Skin of body (tissue), 2 donors: Measurements from ENCODE around the gene SLC25A34. TPM values are rescaled to one million over a fixed set of nuclear protein-coding genes. Genes with fewer than 3 reads are reported as not detected.

ENCODE experiments used
- DNase-seq: peaks from one replicate; lab custom pipeline; 2025; lab: John Stamatoyannopoulos, UW
- total RNA-seq: library from RNA; depleted of rRNA; stranded (reverse); fragments of >200 nt; gene quantifications from one replicate; pipeline ENCODE4 v1.2.3, GENCODE V29; 2014

SLC25A34 gene
- total RNA-seq, 1 donor from 2014 or later = 0.49 TPM

DNA sequence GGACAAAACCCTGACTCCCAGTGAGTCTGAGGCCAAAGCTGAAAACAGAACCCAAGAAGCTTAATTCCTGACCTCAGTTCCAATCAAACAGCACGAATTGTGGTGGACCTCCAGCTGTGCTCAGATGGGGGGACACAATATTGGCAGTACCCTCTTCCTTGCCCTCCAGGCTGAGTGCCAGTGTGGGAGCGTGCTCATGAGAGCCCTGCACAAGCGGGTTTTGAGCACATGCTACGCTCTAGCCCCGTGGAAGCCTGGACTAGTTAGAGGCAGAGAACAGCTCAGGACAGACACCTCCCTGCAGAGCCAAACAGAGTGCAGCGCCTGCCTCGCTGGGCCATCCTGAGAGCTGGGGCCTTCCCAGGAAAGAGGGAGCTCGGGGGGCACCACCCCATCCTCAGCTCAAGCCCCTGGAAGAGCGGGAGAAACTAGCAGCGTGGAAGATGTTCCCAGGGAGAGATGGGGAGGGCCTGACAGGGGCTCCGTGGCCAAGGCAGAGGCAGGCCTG, 2.8 kb upstream of the SLC25A34 start:
- no peak for DNase-seq

DNA sequence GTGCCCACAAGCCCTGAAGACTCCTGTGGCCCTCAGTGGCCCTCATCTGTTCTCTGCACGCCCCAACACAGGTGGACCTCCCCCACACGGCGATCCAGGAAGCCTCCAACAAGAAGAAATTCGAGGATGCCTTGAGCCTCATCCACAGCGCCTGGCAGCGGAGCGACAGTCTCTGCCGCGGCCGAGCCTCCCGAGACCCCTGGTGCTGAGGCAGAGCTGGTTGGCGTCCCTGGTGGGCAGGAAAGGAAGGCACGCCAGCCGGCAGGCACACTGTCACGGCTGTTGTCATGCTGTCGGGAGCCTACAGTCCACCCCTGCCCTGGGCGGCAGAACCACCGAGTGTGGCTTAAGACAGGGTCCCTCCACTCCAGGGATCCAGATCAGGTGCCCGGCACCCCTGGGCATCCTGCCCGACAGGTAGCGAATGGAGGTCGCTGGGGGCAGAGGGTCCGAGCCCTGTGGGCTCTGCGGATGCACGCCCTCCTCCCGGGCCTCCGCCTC, 2.3 kb upstream of the SLC25A34 start:
- DNase-seq = no peak

DNA sequence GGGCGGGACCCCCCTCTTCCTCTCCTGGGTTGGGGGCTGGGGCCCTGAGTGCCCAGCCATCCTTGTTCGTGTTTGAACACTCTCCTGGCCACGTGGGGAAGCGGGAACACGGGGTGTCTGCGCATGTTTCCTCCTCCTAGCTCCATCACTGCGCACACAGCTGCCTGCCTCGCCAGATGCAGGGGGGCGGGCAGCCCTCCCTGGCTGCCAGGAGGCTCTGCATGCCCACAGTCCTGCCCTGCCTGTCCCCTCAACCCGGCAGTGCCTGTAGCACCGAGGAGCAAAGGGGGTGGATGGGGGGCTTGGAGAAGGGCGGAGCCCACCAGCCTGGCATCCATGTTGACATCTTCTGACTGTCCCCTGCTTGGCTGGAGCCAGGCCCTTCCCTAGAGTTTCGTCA, 1.8 kb upstream of the SLC25A34 start:
- no peak for DNase-seq

DNA sequence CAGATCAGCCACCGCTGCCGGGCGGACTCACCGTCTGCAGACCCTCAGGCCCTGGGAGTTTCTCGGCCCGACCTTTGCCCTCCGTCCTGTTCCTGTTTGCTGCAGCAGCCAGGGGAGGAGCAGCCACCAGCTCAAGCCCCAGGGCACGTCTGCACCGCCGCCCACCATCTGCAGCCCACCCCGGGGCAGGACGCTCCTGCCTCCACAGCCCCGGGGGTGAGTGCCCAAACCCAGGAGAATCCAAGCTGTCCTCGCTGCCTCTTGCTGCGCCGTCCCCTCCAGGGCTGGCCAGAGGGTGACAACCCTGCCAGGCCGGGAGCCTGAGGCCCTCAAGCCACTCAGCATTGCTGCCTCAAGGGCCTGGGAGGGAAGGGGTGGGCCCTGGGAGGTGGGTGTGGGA, 1.2 kb upstream of the SLC25A34 start:
- no peak for DNase-seq

DNA sequence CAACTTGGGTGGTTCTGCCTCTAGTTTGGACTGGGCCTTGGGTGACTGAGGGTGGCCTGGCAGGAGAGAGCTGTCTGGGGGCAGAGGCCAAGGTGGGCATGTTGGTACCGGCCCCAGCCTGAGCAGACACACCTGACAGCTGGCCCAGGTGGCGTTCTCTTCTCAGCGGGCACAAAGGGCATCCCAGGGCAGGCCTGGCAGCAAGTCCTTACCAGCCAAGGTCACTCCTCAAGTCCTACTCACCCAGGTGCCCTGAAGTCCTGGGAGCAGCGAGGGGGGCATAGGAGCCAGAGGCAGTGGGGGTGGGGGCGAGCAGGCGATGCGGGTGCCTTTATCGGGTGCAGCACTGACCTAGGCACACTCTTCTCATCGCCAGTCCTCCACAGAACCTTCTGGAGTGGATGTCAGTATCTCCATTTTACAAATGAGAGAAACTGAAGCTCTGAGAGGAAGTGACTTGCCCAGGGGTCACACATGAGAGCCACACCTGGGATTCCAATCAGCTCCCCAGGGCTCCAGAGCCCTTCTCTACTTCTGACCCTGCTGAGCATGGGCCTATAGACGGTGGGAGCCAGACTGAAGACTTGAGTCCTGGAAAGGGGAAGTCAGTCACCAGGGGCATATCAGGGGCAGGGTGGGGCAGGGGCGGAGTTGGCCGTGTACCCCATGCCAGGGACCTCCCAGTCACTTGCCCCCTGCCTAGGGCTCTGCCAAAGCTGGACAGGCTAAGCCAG, 587 bp upstream of the SLC25A34 start:
- no peak for DNase-seq

DNA sequence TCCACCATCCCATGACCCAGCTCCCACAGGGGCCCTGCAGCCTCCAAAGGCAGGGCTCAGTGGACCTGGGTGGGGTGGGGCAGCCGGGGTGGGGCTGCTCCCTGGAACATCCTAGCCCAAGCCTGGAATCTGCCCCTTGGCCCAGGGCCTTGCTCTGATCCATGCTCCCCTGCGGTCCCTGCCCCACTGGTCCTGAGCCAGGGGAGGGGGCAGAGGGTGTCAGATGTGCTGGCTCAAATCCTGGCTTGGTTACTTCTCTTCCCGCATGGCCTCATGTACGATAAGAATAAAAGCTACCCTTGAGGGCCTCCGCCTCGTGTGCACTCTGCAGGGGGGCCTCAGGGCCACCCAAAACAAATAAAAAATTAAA, 819 bp downstream of the SLC25A34 start:
- DNase-seq = no peak

DNA sequence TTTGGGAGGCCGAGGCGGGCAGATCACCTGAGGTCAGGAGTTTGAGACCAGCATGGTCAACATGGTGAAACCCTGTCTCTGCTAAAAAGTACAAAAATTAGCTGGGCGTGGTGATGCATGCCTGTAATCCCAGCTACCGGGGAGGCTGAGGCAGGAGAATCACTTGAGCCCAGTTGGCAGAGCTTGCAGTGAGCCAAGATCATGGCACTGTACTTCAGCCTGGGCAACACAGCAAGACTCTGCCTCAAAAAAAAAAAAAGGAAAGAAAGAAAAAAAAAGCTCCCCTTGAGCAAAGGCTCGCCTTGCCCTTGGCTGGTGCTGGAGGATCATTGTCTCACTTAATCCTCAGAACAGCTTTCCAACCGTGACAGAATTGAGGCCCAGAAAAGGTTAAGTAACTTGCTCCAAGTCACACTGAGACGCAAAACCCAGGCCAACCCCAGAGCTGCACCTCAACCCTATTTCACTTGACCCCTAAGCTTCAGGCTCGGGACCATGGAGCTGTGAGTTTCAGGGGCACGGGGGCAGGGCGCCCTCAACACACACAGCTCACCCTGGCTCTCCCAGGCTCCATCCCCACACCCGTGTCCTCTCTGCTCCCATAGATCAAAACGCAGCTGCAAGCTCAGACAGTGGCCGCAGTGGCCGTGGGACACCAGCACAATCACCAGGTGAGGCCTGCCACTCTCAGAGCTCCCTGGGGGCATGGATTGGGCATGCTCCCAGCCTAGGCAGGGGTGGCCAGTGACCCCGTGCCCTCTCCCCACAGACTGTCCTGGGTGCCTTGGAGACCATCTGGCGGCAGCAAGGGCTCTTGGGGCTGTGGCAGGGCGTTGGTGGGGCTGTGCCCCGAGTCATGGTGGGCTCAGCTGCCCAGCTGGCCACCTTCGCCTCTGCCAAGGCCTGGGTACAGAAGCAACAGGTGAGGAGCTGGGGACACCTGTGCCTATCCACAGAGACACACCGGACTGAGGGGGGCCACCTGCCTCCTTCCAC, 1.6 kb downstream of the SLC25A34 start:
- no peak for DNase-seq

DNA sequence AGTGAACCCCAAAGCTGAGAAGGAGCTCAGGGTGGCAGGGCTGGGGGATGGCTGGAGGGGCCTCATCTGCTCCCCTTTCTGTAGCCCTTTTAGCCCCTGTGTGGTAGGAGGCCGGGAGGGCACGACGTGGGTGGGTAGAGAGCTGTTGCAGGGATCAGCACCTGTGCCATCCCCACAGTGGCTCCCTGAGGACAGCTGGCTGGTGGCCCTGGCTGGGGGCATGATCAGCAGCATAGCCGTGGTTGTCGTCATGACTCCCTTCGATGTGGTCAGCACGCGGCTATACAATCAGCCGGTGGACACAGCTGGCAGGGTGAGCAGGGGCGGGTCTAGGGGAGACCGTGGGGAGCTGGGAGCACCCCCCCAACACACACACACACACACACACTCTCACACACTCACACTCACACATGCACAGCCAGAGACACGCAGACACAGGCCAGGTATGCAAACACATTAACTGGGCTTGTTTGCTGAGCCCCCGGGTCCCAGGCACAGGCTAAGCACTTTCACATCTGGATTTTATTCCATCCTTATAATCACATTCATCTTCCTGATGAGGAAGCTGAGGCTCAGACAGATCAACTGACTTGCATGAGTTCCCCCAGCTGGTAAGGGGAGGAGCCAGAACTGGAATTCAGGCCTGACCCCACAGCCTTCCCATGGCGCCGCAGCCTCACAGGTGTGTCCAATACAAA, 2.5 kb downstream of the SLC25A34 start:
- DNase-seq = no peak

DNA sequence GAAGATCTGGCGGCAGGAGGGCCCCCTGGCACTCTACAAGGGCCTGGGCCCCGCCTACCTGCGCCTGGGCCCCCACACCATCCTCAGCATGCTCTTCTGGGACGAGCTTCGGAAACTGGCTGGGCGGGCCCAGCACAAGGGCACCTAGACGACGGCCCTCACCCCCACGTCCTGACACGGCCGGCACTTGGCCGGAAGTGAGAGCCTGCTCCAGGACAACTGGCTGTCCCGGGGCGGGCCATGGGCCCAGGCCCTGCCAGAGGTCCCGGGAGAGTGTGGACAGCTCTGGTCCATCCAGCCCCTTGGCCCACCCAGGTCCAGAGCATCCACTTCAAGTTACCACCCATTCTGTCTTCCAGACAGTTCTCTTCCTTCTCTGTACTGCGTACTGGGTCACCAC, 3.2 kb downstream of the SLC25A34 start:
- no peak for DNase-seq

DNA sequence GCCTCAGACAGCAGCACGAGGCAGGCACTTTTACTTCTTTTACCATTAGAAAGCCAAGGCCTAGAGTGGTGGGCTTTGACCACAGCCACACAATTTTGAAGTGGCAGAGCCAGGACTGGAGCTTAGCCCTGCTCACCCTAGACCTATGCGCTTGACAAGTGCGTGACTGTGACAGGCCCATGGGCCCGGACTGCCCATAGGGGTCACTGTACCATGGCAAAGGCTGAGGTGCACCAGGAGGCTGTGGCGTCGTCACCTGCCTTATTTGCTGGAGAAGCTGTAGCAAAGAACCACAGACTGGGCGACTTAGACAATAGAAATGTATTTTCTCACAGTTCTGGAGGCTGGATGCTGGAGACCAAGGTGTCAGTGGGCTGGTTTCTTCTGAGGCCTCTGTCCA, 3.7 kb downstream of the SLC25A34 start:
- no peak for DNase-seq

DNA sequence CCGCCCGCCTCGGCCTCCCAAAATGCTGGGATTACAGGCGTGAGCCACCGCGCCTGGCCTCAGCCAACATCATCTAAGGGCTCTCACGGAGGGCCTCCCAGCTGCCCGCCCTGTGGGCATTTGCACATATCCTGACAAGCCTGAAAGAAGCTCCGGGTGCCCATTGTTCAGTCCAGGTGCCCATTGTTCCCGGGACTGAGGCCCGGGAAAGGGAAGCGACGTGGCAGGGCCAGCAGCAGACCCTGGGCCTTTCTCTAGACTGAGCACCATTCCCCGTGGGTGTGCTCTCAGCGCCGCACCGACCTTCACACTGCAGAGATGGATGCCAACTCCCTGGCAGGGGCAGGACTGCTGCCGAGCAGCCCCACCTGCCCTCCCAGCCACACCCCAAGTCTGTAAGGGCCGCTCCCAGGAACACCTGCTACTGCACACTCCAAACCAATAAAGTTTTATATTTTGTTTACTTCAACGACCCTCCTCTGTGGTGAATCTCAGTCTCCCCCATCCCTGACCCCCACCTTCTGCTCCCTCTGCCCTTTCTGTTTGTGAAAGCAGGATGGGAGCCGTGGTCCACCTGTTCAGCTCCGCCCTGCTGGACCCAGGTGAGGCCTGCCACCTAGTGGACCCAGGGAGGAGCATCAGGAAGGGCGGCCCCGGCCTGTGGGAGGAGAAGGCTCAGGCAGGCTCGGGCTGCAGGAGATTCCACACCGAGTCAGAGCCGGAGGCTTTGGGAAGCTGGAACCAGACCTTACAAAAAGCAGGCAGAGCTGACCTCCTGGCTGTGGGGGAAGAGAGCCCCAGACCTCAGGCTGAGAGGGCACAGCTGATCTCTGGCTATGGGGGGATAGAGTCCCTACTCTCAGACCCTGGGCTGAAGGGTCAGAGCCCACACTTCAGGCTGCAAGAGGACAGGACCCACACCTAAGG, 5.1 kb downstream of the SLC25A34 start:
- no peak for DNase-seq

DNA sequence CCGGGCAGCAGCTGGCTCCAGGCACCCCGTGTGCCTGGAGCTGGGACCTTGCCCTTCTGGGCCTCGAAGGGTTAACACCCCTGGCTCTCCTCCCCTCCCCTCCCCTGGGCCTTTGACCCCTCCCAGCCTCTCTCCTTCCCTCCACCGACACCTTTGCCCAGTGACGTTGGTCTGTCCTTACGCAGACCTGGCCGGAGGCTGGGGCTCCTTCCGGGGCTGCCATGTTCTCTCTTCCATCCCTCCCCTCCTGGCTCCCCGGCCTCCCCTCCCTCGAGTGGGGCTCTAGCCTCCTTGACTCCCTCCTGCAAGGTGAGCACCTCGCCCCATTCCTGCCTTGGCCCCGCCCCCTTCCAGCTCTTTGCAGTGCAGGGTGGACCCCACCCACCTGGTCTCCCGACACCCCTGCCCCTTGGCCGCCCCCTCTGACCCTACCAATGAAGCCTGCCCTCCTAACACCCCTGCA, 6.3 kb downstream of the SLC25A34 start, which contains the start of gene TMEM82:
TMEM82 (plus strand) TSS at position 161 of the 463 bp plus-strand sequence; CDS start at position 222, 61 bp downstream.
- no peak for DNase-seq

DNA sequence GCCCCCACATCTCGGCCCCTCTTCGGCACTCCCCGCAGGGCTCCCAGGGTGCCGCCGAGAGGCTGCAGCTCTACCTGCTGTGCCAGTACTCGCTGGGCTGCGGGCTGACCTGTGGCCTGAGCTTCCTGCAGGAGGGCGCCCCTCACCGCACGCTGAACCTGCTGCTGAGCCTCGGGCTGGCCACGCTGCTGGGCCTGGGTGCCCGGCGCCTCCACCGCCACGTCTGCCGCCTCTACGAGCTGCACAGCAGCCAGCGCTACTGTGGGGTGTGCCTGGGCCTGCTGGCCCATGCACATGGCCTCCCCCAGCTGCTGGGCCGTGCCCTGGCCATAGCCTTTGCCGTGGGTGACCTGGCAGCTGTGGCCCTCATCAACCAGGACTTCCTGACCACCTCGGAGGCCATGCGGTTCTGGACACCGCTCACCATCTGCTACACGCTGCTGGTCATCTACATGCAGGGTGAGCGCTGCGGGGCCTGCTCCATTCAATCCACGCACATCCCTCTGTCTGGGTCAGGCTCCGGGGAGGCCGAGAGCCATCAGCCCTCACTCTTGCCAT, 8.1 kb downstream of the SLC25A34 start:
- DNase-seq = no peak

DNA sequence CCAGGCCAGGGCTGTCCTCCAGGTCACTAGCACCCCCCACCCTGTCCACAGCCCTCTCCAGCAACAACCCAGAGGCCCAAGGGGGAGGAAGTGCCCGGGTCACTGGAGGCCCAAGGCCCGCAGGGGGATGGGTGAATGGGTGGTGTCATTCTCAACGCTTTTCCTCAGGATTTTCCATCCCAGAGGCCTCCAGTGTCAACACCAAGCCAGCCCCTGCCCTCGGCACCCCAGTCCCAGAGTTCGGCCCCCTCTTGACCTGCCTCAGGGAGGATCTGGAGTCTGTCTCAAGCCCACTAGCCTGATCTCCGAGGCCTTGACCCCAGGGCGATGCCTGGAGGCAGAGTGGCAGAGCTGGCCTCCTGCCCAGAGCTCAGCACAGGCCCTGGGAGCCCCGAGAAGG, 11.3 kb downstream of the SLC25A34 start:
- no peak for DNase-seq

DNA sequence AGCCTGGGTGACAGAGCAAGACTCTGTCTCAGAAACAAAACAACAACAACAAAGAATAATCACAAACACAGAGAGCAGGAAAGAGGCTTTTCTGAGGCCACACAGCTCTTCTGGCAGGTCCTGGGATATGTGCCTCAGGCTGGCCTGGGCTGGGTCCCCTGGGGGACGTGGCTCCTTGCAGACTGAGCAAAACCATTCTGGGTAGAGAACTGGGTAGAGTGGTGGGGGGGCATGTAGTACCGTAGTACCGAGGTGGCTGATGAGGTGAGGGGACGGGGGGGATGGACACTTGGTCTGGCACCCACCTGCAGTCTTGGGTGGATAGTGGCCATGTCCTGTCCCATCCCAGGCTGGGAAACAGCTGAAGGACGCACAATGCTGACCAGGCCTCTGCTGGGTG, 12.2 kb downstream of the SLC25A34 start:
- no peak for DNase-seq

DNA sequence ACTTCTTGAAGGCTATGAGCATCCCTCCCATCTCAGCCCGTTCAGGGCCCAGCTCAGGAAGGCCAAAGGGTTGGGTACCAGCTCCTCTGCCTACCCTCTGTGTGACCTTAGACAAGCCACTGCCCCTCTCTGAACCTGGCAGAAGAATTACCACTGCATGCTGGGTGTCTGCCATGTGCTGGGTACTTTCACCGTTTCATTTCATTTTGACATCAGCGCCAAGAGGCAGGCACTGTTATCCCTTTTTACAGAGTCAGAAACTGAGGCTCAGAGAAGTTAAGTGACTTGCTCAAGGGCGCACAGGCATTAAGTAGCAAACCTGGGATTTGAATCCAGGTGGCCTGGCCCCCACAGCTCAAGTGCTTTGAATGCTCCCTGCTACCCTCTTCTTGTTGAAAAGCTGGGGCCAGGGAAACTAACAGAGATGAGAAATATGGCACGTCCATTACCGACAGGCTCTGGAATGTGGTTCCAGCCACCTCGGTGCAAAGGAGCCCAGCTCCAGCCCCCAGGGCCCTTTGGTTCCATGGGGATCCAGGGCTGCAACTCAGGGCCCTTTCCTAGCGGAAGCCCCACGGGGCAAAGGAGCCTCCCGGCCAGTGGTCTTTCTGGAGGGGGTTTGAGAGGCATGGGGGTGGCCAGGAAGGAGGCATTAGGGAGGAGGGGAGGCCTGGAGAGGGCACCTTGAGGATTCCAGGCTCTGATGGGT, 12.8 kb downstream of the SLC25A34 start:
- DNase-seq = no peak

DNA sequence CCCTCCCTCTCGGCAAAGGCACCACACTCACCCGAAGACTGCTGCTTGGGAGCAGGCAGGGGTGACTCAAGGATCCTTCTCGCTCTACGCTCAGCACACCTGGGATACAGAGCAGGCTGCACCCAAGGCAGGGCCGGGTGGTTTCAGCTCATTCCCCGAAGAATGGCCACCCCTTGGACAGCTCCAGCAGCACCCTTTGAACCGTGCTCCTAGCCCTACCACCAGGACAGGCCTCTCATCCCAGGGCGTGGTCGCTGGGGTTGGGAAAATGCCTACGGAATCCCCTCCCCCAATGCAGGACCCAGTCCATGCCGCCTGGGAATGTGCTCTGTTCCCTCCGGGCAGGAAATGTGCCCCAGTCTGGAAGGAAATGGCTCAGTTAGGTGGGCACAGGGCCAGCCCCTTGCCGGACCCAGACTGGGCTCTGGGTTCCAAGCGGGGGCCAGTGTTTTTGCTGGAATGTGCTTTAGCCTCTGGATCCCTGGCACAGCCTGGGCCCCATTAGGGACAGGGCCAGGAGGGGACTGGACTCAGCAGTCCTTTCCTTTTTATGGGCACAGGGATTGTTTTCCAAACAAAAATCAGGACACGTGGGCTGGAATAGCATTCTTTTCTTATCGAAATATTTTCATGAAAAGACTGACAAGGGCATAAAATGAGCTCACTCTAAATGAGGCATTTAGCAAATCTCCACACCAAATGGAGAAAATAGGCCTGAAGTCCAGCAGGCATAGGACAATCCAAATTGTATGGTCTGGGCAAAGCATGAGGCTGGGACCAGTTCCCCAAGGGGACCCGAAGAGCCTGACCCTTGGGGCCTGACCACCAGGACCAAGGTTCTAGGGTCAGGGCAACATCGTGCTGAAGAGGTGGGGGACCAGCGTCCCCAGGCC, 13.6 kb downstream of the SLC25A34 start:
- DNase-seq = no peak

DNA sequence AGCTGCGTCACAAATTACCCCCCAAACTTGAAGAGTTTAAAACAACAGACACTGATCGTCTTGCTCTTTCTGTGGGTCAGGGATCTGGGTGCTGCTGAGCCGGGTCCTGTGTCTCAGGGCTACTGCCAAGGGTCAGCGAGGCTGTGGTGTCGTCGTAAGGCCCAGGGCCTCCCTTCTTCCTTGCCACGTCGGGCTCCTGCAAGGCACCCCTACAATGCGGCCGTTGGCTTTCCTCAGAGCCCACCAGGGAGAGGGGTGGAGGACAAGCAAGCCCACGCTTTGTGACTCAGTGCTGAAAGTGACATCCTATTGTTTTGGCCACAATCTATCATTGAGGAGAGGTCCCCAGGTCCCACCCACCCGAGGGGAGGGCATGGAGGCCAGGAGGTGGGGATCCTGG, 14.9 kb downstream of the SLC25A34 start:
- no peak for DNase-seq
